GM19372 (cell line): Measurements from ENCODE around the gene NGB.
A peak's percentile ranks its signal among the peaks of the same experiment; 100 is the strongest.
"Not testable (repeated sequence)": the region's sequence is repeated elsewhere in the genome, so short reads cannot be mapped to it uniquely, and the experiment has no call there.

Source experiments
- ATAC-seq: cut with Tn5 transposase; IDR thresholded peaks from one replicate; pipeline ENCODE4 v1.9.1; 2021; ENCODE audit warnings: mild to moderate bottlenecking, low read depth, moderate library complexity; ENCODE audit not compliant: unreplicated experiment

The NGB gene

GRCh38 chr14:77271113-77271710 lies at the start of gene NGB:
Gene NGB, minus strand, starts transcription at chr14:77271206. Its CDS starts 269 bp downstream, at chr14:77270937.
- no peak for ATAC-seq

DNA sequence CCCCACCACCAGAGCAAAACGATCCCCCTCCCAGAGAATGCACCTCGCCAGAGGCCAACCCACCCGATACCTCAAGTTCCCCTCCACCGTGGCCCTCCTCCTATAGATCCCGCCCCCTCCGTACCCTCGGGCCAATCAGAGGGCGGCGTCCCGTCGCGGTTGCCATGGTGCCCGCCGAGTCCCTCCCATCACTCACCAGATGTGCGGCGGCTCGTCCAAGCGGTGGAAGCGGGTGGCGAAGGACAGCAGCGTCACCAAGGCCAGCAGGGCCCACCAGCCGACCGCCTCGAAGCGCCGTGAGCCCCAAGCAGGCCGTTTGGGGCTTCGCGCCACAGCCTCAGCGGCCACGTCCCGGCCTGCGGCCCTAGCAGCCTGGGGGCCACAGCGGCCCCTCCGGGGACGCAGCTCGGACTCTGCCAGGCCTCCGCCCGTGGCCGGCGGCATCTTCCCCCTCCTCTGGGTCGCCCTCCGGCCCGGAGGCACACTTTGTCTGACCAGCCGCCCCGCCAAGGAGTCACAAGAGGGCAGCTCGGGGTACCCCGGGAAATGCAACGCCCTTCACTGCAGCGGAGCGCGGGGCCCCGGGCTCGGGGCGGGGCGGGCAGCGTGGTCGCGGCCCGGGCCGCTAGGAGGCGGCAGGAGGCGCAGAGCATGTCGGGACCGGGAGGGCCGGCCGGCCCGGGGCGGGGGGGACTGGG lies 49.4 kb upstream of the NGB start, which contains the start of gene POMT2:
Gene POMT2 (minus strand): TSS at position 646 of the 698 bp plus-strand sequence. CDS start 202 bp downstream, at position 444.
- peak; percentile 57 for ATAC-seq

DNA sequence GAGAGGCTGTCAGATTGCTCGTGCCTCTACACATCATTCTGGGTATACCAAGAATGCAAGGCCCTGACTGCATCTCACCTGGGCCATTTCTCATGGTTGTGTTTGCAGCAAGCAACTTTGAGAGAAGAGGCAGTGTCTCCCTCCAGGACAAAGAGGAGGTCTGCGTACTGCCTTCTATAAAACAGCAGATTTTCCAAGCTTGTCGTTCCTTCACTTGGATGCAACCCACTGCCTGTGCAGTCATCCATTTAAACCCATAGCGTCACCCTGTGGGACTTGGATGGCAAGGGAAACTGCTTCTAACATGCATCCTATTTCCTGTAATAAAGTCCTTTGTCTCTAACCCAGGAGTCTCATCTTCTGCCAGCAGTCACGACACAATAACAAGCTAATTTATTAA lies 48.4 kb upstream of the NGB start:
- no peak for ATAC-seq

DNA sequence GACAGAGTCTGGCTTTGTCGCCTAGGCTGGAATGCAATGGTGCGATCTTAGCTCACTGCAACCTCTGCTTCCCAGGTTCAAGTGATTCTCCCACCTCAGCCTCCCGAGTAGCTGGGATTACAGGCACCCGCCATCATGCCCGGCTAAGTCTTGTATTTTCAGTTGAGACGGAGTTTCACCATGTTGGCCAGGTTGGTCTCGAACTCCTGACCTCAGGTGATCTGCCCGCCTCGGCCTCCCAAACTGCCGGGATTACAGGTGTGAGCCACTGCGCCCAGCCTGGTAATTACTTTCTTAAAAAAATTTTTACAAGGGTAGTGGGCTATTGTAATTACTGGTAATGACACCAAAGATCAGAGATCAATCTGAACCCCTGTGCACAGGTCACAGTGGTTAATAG lies 47.8 kb upstream of the NGB start:
- not testable (repeated sequence) for ATAC-seq

- ATAC-seq = no peak
Measured at GRCh38 chr14:77318006-77318553, 47.1 kb upstream of the NGB start.

DNA sequence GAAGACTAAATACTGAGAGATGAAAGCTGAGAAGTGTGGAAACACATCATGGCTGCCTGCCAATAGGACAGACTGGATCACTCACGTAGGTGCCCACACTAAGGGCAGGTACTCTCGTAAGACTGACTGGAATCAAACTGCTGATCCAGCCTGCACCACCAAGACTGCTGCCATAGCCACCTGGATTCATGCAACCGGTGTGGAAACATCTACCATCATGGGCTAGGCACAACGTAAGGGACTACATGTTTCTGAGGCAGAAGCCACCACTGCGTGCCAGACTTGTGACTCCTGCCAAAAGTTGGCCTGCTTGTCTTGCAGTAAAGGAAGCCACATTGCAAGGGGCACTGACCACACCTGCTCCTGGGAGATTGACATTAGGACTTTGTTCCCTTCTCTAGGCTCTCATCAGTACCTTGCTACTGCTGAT lies 45.9 kb upstream of the NGB start:
- no peak for ATAC-seq

- no peak for ATAC-seq
Measured at GRCh38 chr14:77316195-77316505, 45.1 kb upstream of the NGB start.

- ATAC-seq = no peak
Measured at GRCh38 chr14:77314539-77315457, 43.8 kb upstream of the NGB start.

DNA sequence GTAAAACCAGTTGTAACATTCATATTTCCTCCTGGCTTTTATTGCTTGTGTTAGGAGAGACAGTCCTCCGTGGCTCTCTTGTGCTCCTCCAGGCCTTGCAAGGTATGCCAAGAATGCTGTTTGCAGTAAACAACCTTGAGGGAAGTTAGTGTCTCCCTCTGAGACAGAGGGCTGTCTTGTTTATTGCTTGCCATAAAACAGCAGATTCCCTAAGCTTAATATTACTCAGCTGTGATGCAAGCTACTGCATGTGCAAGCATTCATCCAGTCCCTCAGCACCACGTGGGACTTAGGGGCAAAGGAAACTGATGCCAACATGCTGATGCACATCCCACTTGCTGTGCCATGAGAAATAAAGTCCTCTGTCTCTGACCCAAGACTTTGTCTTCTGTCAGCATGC lies 43.0 kb upstream of the NGB start:
- no peak for ATAC-seq

DNA sequence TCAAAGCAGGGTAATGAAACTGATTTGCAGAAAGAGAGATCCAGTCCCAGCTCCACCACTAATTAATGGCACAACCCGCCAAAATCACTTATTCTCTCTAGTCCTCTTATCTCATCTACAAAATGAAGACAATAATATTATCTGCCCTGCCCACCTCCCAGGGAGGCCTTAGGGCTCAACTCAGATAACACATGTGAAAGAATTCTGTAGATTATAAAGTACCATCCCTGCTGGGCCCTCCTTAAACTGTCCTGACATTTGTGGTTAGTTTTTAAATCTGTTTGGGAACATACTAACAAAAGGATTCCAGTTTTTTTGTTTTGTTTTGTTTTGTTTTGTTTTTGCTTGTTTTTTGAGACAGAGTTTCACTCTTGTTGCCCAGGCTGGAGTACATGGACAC lies 42.4 kb upstream of the NGB start:
- ATAC-seq = no peak

GRCh38 chr14:77311217-77311616 lies 40.2 kb upstream of the NGB start:
- ATAC-seq = no peak

DNA sequence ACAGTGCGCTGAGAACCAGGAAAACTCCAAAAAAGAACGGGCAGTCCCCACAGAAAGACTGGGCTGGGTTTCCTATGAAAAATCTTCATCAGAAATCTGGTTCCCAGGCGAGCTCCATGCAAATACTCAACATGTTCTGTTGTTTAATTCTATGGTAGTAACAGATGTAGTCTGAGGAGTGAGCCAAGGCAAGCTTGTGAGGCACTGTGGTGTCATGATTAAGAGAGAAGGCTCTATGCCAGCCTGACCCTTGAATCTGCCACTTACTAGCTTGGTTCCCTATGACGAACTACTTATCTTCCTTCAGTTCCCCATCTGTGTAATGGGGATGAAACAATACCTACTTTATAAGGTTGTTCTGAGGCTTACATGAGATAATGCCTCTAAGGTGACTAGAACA lies 39.0 kb upstream of the NGB start:
- ATAC-seq = no peak

DNA sequence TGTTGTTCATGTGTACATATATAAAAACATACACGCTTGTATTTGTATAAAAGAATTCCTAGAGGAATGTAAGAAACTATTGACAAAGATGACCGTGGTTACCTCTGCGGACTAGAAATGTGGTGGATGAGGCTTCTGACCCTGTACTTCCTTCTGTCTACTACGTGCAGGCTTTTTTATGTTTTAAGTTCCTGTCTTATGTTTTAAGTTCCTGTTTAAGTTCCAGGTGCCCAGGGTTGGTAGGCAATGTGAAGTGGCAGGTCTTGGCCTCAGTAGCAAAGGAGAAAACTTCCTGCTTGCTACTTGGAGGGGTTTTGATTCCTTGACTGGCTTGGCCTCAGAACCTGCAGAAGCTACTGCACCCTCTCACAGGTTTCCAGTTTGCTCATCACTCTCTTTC lies 38.1 kb upstream of the NGB start:
- no peak for ATAC-seq

GRCh38 chr14:77306851-77307496 lies 36.0 kb upstream of the NGB start:
- ATAC-seq = no peak

DNA sequence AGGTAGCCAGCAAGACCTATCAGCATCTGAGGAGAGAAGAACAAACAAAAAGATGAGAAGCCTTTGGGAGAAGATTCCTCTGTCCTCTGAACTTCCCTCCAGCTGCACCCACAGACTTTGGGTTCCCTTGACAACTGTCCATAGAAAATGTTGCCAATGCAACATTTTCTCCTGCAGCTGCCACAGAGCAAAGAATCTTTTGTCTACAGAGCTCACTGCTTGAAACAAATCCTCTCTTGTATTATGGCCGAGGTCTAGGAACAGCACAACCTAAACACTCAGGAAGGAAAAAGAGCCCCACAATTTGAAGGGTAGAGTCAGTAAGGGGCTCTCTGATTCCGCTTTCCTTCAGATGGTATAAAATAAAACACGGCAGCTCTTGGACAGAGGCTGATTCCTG lies 35.4 kb upstream of the NGB start:
- no peak for ATAC-seq

GRCh38 chr14:77305696-77306095 lies 34.7 kb upstream of the NGB start:
- no peak for ATAC-seq

GRCh38 chr14:77303417-77304156 lies 32.6 kb upstream of the NGB start:
- no peak for ATAC-seq

- no peak for ATAC-seq
Measured at GRCh38 chr14:77302926-77303325, 31.9 kb upstream of the NGB start.

DNA sequence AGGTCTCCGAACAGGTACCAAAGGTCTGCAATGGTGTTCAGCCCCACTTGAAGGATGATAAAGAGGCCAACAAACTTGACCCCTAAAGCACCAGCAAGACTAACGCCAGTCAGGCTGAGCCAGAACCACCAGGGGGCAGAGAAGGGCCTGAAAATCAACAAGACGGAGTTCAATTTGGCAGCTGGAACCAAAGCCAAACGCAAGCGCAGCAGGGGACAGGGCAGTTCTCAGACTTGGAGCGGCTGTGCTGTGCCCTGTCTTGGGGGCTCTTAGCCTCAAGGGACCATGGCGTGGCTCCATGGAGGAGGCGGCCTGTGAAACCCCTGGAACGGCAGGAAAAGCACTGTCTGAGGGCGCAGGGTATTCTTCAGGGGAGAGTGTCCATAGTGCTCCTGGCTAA lies 30.1 kb upstream of the NGB start:
- no peak for ATAC-seq

GRCh38 chr14:77299771-77300170 lies 28.8 kb upstream of the NGB start:
- ATAC-seq = no peak
